ENCODE results near the gene FRMD1.
A peak's percentile ranks its signal among the peaks of the same experiment; 100 is the strongest.

Gene FRMD1

DNA sequence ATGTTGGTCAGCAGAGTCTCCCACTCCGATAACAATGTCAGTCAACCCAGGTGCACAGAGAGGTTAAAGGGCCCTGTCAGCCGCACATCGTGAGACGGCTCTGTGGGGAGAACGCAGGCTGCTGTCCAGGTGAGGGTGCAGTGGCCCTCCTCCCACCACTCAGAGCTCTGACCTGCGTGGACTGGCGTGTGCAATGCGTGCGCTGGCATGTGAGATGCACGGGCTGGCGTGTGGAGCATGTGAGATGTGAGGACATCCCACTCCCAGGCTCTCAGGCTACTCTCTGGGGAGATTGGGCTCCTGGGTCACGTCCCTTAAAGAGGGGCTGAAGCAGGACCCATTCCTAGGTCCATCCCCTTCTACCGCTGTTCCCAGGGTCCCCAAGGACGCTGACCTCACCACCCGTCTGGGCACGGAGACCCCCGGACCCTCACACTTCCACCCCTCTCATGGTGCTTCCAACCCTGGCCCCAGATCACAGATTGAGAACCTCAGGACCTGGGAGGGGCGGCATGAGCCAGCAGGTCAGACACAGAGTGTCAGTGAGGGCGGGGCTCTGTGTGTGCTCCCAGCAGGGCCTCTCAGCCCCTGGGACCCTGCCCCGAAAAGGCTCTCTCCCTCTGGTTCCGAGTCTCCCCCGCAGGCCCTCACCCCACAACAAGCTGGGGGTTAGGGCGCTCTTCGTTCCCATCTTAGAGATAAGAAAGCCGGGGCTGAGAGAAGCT lies 8.6 kb upstream of the FRMD1 start:
- Histone ChIP-seq H3K9me3 (ENCODE audit: control insufficient read depth, low read length) (peaks cover 4% of the 10 kb centered on the region), H3K4me2 (ENCODE audit: low read length, poor library complexity, severe bottlenecking) (no peak overlapping the region), H3K4me3 (ENCODE audit: insufficient read depth in 1 of 2, low read depth in 1 of 2, low read length in 2 of 2) (no peak overlapping the region), H3K27me3 (ENCODE audit: control insufficient read depth in 1 of 2, insufficient read depth in 1 of 2, low read length in 2 of 2) (peaks cover 26 to 39% of the 10 kb centered on the region in 2 experiments), H2BK5ac (ENCODE audit: low read depth, low read length, poor library complexity, severe bottlenecking) (no peak overlapping the region), H3K9ac (ENCODE audit: low read length) (no peak overlapping the region), H3K18ac (ENCODE audit: low read depth in 1 of 2, low read length in 2 of 2) (peak overlapping the region; percentile 48 to 69), H3K23ac (ENCODE audit: low read length in 2 of 2) (no peak overlapping the region), H3K4me1 (ENCODE audit: control insufficient read depth, insufficient read depth, low read depth, low read length) (peaks cover 40% of the 10 kb centered on the region), H2BK120ac (ENCODE audit: low read depth, low read length) (peak overlapping the region; percentile 71), H2AK5ac (ENCODE audit: low read length, severe bottlenecking) (no peak overlapping the region), H2AFZ (ENCODE audit: low read depth, low read length) (no peak overlapping the region), H3K79me1 (replicated peaks; ENCODE audit: low read length, poor library complexity, severe bottlenecking) (no peaks in the 10 kb centered on the region), H3K4ac (ENCODE audit: low read depth in 1 of 2, low read length in 2 of 2) (peak overlapping the region in 1 of 2 experiments; percentile 13), H3K27ac (ENCODE audit: low read length, poor library complexity, severe bottlenecking) (no peak overlapping the region), H2BK12ac (ENCODE audit: low read length in 2 of 2) (peak overlapping the region in 1 of 2 experiments; percentile 68), H2BK15ac (ENCODE audit: low read depth, poor library complexity, severe bottlenecking) (peak overlapping the region; percentile 82), H3K14ac (ENCODE audit: low read length in 2 of 2) (no peak overlapping the region), H3K36me3 (ENCODE audit: control insufficient read depth in 1 of 2, insufficient read depth in 2 of 2, low read depth in 1 of 2, low read length in 2 of 2) (no peaks in the 10 kb centered on the region), H4K8ac (ENCODE audit: low read length) (peak overlapping the region; percentile 53), H4K91ac (ENCODE audit: low read length) (peak overlapping the region; percentile 44)
- DNase-seq, result no peak
- 89% methylated on average over 25 of the region's 25 CpGs for WGBS

DNA sequence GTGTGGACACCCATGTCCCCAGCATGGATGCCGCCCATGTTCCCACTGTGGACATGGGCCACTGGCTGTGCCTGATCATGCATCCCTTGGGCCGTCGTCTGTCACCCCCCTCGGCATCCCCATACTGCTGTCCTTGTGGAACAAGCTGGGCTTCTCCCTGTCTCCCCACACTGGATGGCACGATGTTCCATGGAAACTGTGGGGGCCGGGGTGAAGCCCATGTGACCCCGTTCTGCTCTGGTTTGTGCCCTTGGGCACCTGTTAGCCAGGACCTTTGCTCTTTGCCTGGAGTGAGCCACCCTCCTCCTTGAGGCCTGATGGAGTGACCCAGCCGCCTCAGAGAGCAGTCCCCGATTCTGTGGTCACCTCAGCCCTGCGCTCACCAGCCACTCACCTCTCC lies 7.6 kb upstream of the FRMD1 start:
- H3K4me1 ChIP-seq (ENCODE audit: control insufficient read depth, insufficient read depth, low read depth, low read length), result peaks cover 46% of the 10 kb centered on the region
- H3K79me1 ChIP-seq (replicated peaks; ENCODE audit: low read length, poor library complexity, severe bottlenecking), result no peaks in the 10 kb centered on the region
- no peak overlapping the region for H3K27ac ChIP-seq (ENCODE audit: low read length, poor library complexity, severe bottlenecking)
- no peak overlapping the region for H3K4me3 ChIP-seq (ENCODE audit: insufficient read depth in 1 of 2, low read depth in 1 of 2, low read length in 2 of 2)
- no peak overlapping the region for H2BK5ac ChIP-seq (ENCODE audit: low read depth, low read length, poor library complexity, severe bottlenecking)
- H2BK15ac ChIP-seq (ENCODE audit: low read depth, poor library complexity, severe bottlenecking), result no peak overlapping the region
- H3K4me2 ChIP-seq (ENCODE audit: low read length, poor library complexity, severe bottlenecking), result no peak overlapping the region
- peaks cover 36 to 47% of the 10 kb centered on the region in 2 experiments for H3K27me3 ChIP-seq (ENCODE audit: control insufficient read depth in 1 of 2, insufficient read depth in 1 of 2, low read length in 2 of 2)
- peak overlapping the region; percentile 6 to 34 for H2BK12ac ChIP-seq (ENCODE audit: low read length in 2 of 2)
- no peak overlapping the region for H3K18ac ChIP-seq (ENCODE audit: low read depth in 1 of 2, low read length in 2 of 2)
- H2AK5ac ChIP-seq (ENCODE audit: low read length, severe bottlenecking), result peak overlapping the region; percentile 37
- H3K14ac ChIP-seq (ENCODE audit: low read length in 2 of 2), result no peak overlapping the region
- no peaks in the 10 kb centered on the region for H3K9me3 ChIP-seq (ENCODE audit: control insufficient read depth, low read length)
- H4K91ac ChIP-seq (ENCODE audit: low read length), result no peak overlapping the region
- H3K36me3 ChIP-seq (ENCODE audit: control insufficient read depth in 1 of 2, insufficient read depth in 2 of 2, low read depth in 1 of 2, low read length in 2 of 2), result no peaks in the 10 kb centered on the region
- H4K8ac ChIP-seq (ENCODE audit: low read length), result peak overlapping the region; percentile 27
- H2BK120ac ChIP-seq (ENCODE audit: low read depth, low read length), result no peak overlapping the region
- DNase-seq, result no peak
- WGBS, result 95% methylated on average over 10 of the region's 10 CpGs
- H3K9ac ChIP-seq (ENCODE audit: low read length), result no peak overlapping the region
- H3K23ac ChIP-seq (ENCODE audit: low read length in 2 of 2), result no peak overlapping the region
- H3K4ac ChIP-seq (ENCODE audit: low read depth in 1 of 2, low read length in 2 of 2), result no peak overlapping the region
- H2AFZ ChIP-seq (ENCODE audit: low read depth, low read length), result peak overlapping the region; percentile 2

DNA sequence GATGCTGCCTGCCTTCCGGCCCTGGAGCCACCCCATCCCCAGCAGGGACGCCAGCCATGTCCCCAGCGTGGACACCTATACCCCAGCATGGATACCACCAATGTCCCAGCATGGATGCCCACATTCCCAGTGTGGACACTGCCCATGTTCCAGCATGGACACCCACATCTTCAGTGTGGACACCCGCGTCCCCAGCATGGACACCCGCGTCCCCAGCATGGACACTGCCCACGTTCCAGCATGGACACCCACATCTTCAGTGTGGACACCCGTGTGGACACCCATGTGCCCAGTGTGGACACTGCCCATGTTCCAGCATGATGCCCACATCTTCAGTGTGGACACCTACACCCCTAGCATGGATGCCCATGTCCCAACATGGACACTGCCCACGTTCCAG lies 7.1 kb upstream of the FRMD1 start:
- no peak overlapping the region for H2AFZ ChIP-seq (ENCODE audit: low read depth, low read length)
- no peak overlapping the region for H3K9ac ChIP-seq (ENCODE audit: low read length)
- peaks cover 40 to 47% of the 10 kb centered on the region in 2 experiments for H3K27me3 ChIP-seq (ENCODE audit: control insufficient read depth in 1 of 2, insufficient read depth in 1 of 2, low read length in 2 of 2)
- no peak for DNase-seq
- no peak overlapping the region for H3K27ac ChIP-seq (ENCODE audit: low read length, poor library complexity, severe bottlenecking)
- H2AK5ac ChIP-seq (ENCODE audit: low read length, severe bottlenecking), result no peak overlapping the region
- H3K9me3 ChIP-seq (ENCODE audit: control insufficient read depth, low read length), result no peaks in the 10 kb centered on the region
- H3K36me3 ChIP-seq (ENCODE audit: control insufficient read depth in 1 of 2, insufficient read depth in 2 of 2, low read depth in 1 of 2, low read length in 2 of 2), result no peaks in the 10 kb centered on the region
- H2BK15ac ChIP-seq (ENCODE audit: low read depth, poor library complexity, severe bottlenecking), result peak overlapping the region; percentile 44
- no peaks in the 10 kb centered on the region for H3K79me1 ChIP-seq (replicated peaks; ENCODE audit: low read length, poor library complexity, severe bottlenecking)
- no peak overlapping the region for H3K14ac ChIP-seq (ENCODE audit: low read length in 2 of 2)
- no peak overlapping the region for H2BK12ac ChIP-seq (ENCODE audit: low read length in 2 of 2)
- H3K4me3 ChIP-seq (ENCODE audit: insufficient read depth in 1 of 2, low read depth in 1 of 2, low read length in 2 of 2), result no peak overlapping the region
- H3K4me2 ChIP-seq (ENCODE audit: low read length, poor library complexity, severe bottlenecking), result no peak overlapping the region
- H4K91ac ChIP-seq (ENCODE audit: low read length), result no peak overlapping the region
- no peak overlapping the region for H3K4ac ChIP-seq (ENCODE audit: low read depth in 1 of 2, low read length in 2 of 2)
- no peak overlapping the region for H2BK120ac ChIP-seq (ENCODE audit: low read depth, low read length)
- no peak overlapping the region for H4K8ac ChIP-seq (ENCODE audit: low read length)
- 88% methylated on average over 10 of the region's 10 CpGs for WGBS
- no peak overlapping the region for H3K23ac ChIP-seq (ENCODE audit: low read length in 2 of 2)
- no peak overlapping the region for H2BK5ac ChIP-seq (ENCODE audit: low read depth, low read length, poor library complexity, severe bottlenecking)
- peaks cover 46% of the 10 kb centered on the region for H3K4me1 ChIP-seq (ENCODE audit: control insufficient read depth, insufficient read depth, low read depth, low read length)
- no peak overlapping the region for H3K18ac ChIP-seq (ENCODE audit: low read depth in 1 of 2, low read length in 2 of 2)

DNA sequence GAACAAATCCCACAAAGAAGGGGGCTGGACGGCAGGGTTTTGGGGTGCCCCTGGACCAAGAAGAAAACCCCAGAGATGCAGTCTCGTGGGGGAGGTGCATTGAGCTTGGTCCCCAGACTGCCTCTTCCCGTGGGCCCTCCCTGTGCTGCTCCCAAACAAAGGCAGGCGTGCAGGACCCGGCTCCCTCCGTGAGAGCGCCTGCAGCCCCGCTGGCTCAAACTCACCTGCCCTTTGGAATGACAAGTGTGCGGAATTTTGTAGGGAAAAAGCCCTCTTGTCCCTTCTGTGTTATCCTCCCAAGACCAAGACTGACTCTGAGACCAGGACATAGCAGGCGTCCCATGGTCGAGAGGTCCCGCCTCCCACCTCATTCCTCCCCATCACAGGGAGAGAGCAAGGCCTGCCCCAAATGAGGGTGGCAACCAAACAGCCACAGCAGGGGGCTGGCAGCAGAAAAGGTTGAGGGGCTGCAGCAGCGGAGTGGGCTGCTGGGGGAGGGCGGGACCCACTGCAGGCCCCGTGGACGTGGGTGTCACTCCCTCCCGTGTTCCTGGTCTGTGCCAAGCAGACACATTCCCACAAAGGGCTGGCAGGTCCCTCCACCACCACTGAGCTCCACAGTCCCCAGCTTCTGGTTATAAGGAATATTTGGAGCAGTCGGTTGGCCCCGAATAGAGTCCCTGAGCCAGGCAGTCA lies 5.6 kb upstream of the FRMD1 start:
- Histone ChIP-seq H2BK12ac (ENCODE audit: low read length in 2 of 2) (no peak overlapping the region), H4K8ac (ENCODE audit: low read length) (no peak overlapping the region), H4K91ac (ENCODE audit: low read length) (no peak overlapping the region), H3K4me2 (ENCODE audit: low read length, poor library complexity, severe bottlenecking) (no peak overlapping the region), H2BK5ac (ENCODE audit: low read depth, low read length, poor library complexity, severe bottlenecking) (no peak overlapping the region), H3K14ac (ENCODE audit: low read length in 2 of 2) (no peak overlapping the region), H2BK120ac (ENCODE audit: low read depth, low read length) (no peak overlapping the region), H3K4me1 (ENCODE audit: control insufficient read depth, insufficient read depth, low read depth, low read length) (peaks cover 44% of the 10 kb centered on the region), H3K36me3 (ENCODE audit: control insufficient read depth in 1 of 2, insufficient read depth in 2 of 2, low read depth in 1 of 2, low read length in 2 of 2) (no peaks in the 10 kb centered on the region), H2AK5ac (ENCODE audit: low read length, severe bottlenecking) (no peak overlapping the region), H3K4ac (ENCODE audit: low read depth in 1 of 2, low read length in 2 of 2) (no peak overlapping the region), H3K9me3 (ENCODE audit: control insufficient read depth, low read length) (no peaks in the 10 kb centered on the region), H3K18ac (ENCODE audit: low read depth in 1 of 2, low read length in 2 of 2) (no peak overlapping the region), H3K27me3 (ENCODE audit: control insufficient read depth in 1 of 2, insufficient read depth in 1 of 2, low read length in 2 of 2) (peaks cover 37 to 43% of the 10 kb centered on the region in 2 experiments), H3K4me3 (ENCODE audit: insufficient read depth in 1 of 2, low read depth in 1 of 2, low read length in 2 of 2) (no peak overlapping the region), H3K79me1 (replicated peaks; ENCODE audit: low read length, poor library complexity, severe bottlenecking) (no peaks in the 10 kb centered on the region), H3K23ac (ENCODE audit: low read length in 2 of 2) (no peak overlapping the region), H2BK15ac (ENCODE audit: low read depth, poor library complexity, severe bottlenecking) (no peak overlapping the region), H3K27ac (ENCODE audit: low read length, poor library complexity, severe bottlenecking) (no peak overlapping the region), H2AFZ (ENCODE audit: low read depth, low read length) (no peak overlapping the region), H3K9ac (ENCODE audit: low read length) (no peak overlapping the region)
- no peak for DNase-seq
- WGBS, result 88% methylated on average over 18 of the region's 19 CpGs

All from mesenchymal stem cell (in vitro differentiated cells and primary cell).